ENCODE measurements around the gene LRFN3.
A peak's percentile ranks its signal among the peaks of the same experiment; 100 is the strongest.
"Not testable (repeated sequence)": the region's sequence is repeated elsewhere in the genome, so short reads cannot be mapped to it uniquely, and the experiment has no call there.

Gene LRFN3

GRCh38 chr19:35908010-35908441 lies 28.1 kb upstream of the LRFN3 start, which contains the start of gene TYROBP:
TYROBP (minus strand) TSS chr19:35908295; CDS start chr19:35908228, 67 bp downstream.
- DNase-seq: no peak

GRCh38 chr19:35908973-35909683 lies 27.0 kb upstream of the LRFN3 start:
- DNase-seq: no peak

- no peak for DNase-seq
These were observed 26.5 kb upstream of the LRFN3 start for GRCh38 chr19:35909684-35910035.

- DNase-seq: not testable (repeated sequence)
These were observed 25.8 kb upstream of the LRFN3 start for GRCh38 chr19:35910355-35910754.

- DNase-seq: no peak
These were observed 25.0 kb upstream of the LRFN3 start for GRCh38 chr19:35911173-35911572.

- DNase-seq: no peak
These were observed 24.4 kb upstream of the LRFN3 start for GRCh38 chr19:35911790-35912189.

GRCh38 chr19:35913589-35913988 lies 22.6 kb upstream of the LRFN3 start:
- DNase-seq: no peak

- no peak for DNase-seq
These were observed 20.7 kb upstream of the LRFN3 start for GRCh38 chr19:35915443-35915842.

GRCh38 chr19:35919306-35919705 lies 16.9 kb upstream of the LRFN3 start:
- no peak for DNase-seq

- no peak for DNase-seq
These were observed 15.2 kb upstream of the LRFN3 start for GRCh38 chr19:35921012-35921411.

- DNase-seq: no peak
These were observed 10.7 kb upstream of the LRFN3 start for GRCh38 chr19:35925501-35925900.

GRCh38 chr19:35928507-35928906 lies 7.7 kb upstream of the LRFN3 start:
- no peak for DNase-seq

- DNase-seq: no peak
These were observed 6.3 kb upstream of the LRFN3 start for GRCh38 chr19:35929876-35930275.

GRCh38 chr19:35931161-35931873 lies 4.9 kb upstream of the LRFN3 start:
- peak; percentile 99 for DNase-seq

GRCh38 chr19:35931874-35932202 lies 4.3 kb upstream of the LRFN3 start:
- no peak for DNase-seq

- no peak for DNase-seq
These were observed 3.8 kb upstream of the LRFN3 start for GRCh38 chr19:35932291-35932936.

- no peak for DNase-seq
These were observed 629 bp downstream of the LRFN3 start for GRCh38 chr19:35936738-35937268.

GRCh38 chr19:35937345-35938281 lies 1.4 kb downstream of the LRFN3 start:
- no peak for DNase-seq

- no peak for DNase-seq
These were observed 2.4 kb downstream of the LRFN3 start for GRCh38 chr19:35938282-35939224.

- DNase-seq: no peak
These were observed 3.3 kb downstream of the LRFN3 start for GRCh38 chr19:35939307-35940077.
